GM23338 (cell line): ENCODE data around the gene GPR37L1. TPM values are rescaled to one million over a fixed set of nuclear protein-coding genes. Genes with fewer than 3 reads are reported as not detected.

Experiments used
- ATAC-seq: fragments of 200-7000 bp; cut with Tn5 transposase; 3 replicates; pipeline ENCODE4 v1.9.1; 2020
- DNase-seq: peaks from one replicate; pipeline ENCODE4 v3.0.0-alpha.2; 2015; ENCODE audit warnings: low spot score
- H2AFZ ChIP-seq: fragments of 200-600 bp; sonication (generic); 2 replicates; pipeline ENCODE4 v1.8.0; 2016; ENCODE audit warnings: antibody characterized with exemption, mild to moderate bottlenecking, moderate library complexity
- H3F3A ChIP-seq: fragments of 200-600 bp; sonication (generic); replicated peaks from 2 replicates; pipeline ENCODE4 v1.8.0; 2017; ENCODE audit warnings: antibody characterized with exemption, mixed run types, low read depth
- H3K27ac ChIP-seq: fragments of 200-600 bp; sonication (generic); 2 replicates; pipeline ENCODE4 v1.6.1; 2016; ENCODE audit warnings: low read depth
- H3K27me3 ChIP-seq: fragments of 200-600 bp; sonication (generic); 2 replicates; pipeline ENCODE4 v1.8.0; 2016; ENCODE audit warnings: mild to moderate bottlenecking, mixed run types, moderate library complexity; ENCODE audit not compliant: insufficient read depth
- H3K36me3 ChIP-seq: fragments of 200-600 bp; sonication (generic); 2 replicates; pipeline ENCODE4 v1.8.0; 2016; ENCODE audit warnings: mild to moderate bottlenecking; ENCODE audit not compliant: insufficient read depth
- H3K4me1 ChIP-seq: fragments of 200-600 bp; sonication (generic); 2 replicates; pipeline ENCODE4 v1.8.0; 2016; ENCODE audit warnings: mild to moderate bottlenecking, moderate library complexity; ENCODE audit not compliant: insufficient read depth
- H3K4me2 ChIP-seq: fragments of 200-600 bp; sonication (generic); 2 replicates; pipeline ENCODE4 v1.7.1; 2017; ENCODE audit warnings: mixed run types
- H3K4me3 ChIP-seq: fragments of 200-600 bp; sonication (generic); 2 replicates; pipeline ENCODE4 v1.6.1; 2016; ENCODE audit warnings: mixed run types
- H3K79me2 ChIP-seq: fragments of 200-600 bp; sonication (generic); replicated peaks from 2 replicates; pipeline ENCODE4 v1.8.0; 2017; ENCODE audit warnings: mild to moderate bottlenecking; ENCODE audit not compliant: insufficient read depth
- H3K9me2 ChIP-seq: fragments of 200-600 bp; sonication (generic); 2 replicates; pipeline ENCODE4 v1.8.0; 2017; ENCODE audit not compliant: insufficient read depth
- H4K20me1 ChIP-seq: fragments of 200-600 bp; sonication (generic); replicated peaks from 2 replicates; pipeline ENCODE4 v1.8.0; 2017; ENCODE audit warnings: mild to moderate bottlenecking; ENCODE audit not compliant: insufficient read depth
- H3K27ac Mint-ChIP-seq: 2 replicates; pipeline ENCODE4 v1.8.0; 2020; ENCODE audit warnings: inconsistent platforms, mild to moderate bottlenecking, moderate library complexity, mixed read lengths
- H3K27me3 Mint-ChIP-seq: 3 replicates; pipeline ENCODE4 v1.8.0; 2022; ENCODE audit warnings: low read depth, mild to moderate bottlenecking, moderate library complexity, mixed read lengths, inconsistent platforms; ENCODE audit not compliant: insufficient read depth, poor library complexity
- H3K36me3 Mint-ChIP-seq: 3 replicates; pipeline ENCODE4 v1.8.0; 2021; ENCODE audit warnings: low read depth, mild to moderate bottlenecking, inconsistent platforms, moderate library complexity, mixed read lengths
- H3K4me1 Mint-ChIP-seq: 3 replicates; pipeline ENCODE4 v1.8.0; 2020; ENCODE audit warnings: mild to moderate bottlenecking, inconsistent platforms, mixed read lengths
- H3K4me3 Mint-ChIP-seq: 3 replicates; pipeline ENCODE4 v1.8.0; 2021; ENCODE audit warnings: moderate library complexity, mild to moderate bottlenecking, inconsistent platforms, mixed read lengths
- H3K9me3 Mint-ChIP-seq: 3 replicates; pipeline ENCODE4 v1.8.0; 2020; ENCODE audit warnings: moderate library complexity, mild to moderate bottlenecking, inconsistent platforms, mixed read lengths
- CREB1 ChIP-seq: fragments of 250-450 bp; sonication (Bioruptor Pico); IDR thresholded peaks from 2 replicates; pipeline ENCODE4 v1.5.0; 2020; ENCODE audit warnings: low read depth, mild to moderate bottlenecking, moderate library complexity
- ETS1 ChIP-seq: IDR thresholded peaks from 2 replicates; pipeline ENCODE4 v1.6.1; 2016; ENCODE audit warnings: antibody characterized with exemption
- EZH2 ChIP-seq: fragments of 200-600 bp; sonication (generic); IDR thresholded peaks from one replicate; pipeline ENCODE4 v1.8.0; 2017; ENCODE audit warnings: antibody characterized with exemption, mild to moderate bottlenecking, low read depth; ENCODE audit not compliant: unreplicated experiment
- JUNB ChIP-seq: IDR thresholded peaks from one replicate; pipeline ENCODE4 v1.6.1; 2016; ENCODE audit warnings: antibody characterized with exemption; ENCODE audit not compliant: unreplicated experiment
- POLR2AphosphoS5 ChIP-seq: IDR thresholded peaks from 2 replicates; pipeline ENCODE4 v1.6.1; 2016; ENCODE audit warnings: antibody characterized with exemption, low read depth
- REST ChIP-seq: IDR thresholded peaks from one replicate; pipeline ENCODE4 v1.6.1; 2018; ENCODE audit warnings: antibody characterized with exemption; ENCODE audit not compliant: unreplicated experiment
- STAT1 ChIP-seq: IDR thresholded peaks from one replicate; pipeline ENCODE4 v1.6.1; 2016; ENCODE audit warnings: antibody characterized with exemption; ENCODE audit not compliant: unreplicated experiment
- polyA plus RNA-seq: library from polyadenylated mRNA; unstranded; fragments of >200 nt; fragmentation: Nextera tagmentation; extraction: Ambion mirVana; gene quantifications from 2 replicates; pipeline ENCODE4 v1.2.1, GENCODE V29; 2016
- total RNA-seq: library from RNA; depleted of rRNA; stranded (reverse); fragments of >200 nt; shearing (Covaris generic); gene quantifications from 2 replicates; pipeline ENCODE4 v1.2.3, GENCODE V29; 2014
- TF ChIP-seq, protein P1 (sequence below), 2 experiments: fragments of 200-600 bp in 1 of 2; sonication (generic) in 1 of 2; conservative IDR thresholded peaks; 2 replicates each; pipeline versions ENCODE4 v1.5.1 to v1.6.1; 2016 to 2017; ENCODE audit warnings: antibody characterized with exemption in 2 of 2, low read depth in 2 of 2, mild to moderate bottlenecking in 2 of 2, moderate library complexity in 1 of 2

The GPR37L1 gene
- total and polyA plus RNA-seq, 2 experiments from 2014 or later: 0.08 to 0.21 TPM

DNA sequence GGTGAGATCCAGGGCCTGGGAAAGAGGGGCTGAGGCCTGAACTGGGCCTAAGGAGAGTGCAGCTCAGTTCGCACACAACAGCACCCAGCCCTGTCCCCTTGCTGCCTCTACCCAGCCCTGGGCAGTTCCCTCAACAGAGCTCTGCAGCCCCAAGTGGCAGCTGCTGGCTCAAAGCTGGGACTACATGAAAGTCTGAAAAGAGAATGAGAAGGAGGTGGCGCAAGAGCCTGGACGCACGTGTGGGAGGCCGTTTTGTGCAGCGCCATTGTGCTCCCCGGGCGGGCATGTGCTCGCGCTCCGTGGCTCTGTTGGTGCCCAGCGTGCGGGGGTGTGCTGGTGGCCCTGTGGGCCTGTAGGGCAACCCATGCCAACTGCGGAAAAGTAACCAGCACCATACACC, 10.3 kb downstream of the GPR37L1 start (continued):
- no peak for TF ChIP-seq REST
- TF ChIP-seq, protein P1, sequence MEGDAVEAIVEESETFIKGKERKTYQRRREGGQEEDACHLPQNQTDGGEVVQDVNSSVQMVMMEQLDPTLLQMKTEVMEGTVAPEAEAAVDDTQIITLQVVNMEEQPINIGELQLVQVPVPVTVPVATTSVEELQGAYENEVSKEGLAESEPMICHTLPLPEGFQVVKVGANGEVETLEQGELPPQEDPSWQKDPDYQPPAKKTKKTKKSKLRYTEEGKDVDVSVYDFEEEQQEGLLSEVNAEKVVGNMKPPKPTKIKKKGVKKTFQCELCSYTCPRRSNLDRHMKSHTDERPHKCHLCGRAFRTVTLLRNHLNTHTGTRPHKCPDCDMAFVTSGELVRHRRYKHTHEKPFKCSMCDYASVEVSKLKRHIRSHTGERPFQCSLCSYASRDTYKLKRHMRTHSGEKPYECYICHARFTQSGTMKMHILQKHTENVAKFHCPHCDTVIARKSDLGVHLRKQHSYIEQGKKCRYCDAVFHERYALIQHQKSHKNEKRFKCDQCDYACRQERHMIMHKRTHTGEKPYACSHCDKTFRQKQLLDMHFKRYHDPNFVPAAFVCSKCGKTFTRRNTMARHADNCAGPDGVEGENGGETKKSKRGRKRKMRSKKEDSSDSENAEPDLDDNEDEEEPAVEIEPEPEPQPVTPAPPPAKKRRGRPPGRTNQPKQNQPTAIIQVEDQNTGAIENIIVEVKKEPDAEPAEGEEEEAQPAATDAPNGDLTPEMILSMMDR (conservative IDR thresholded peaks at IDR 0.05; ENCODE audit: low read depth in 2 of 2): no peak
- TF ChIP-seq EZH2: no peak
- TF ChIP-seq ETS1: no peak
- no peak for TF ChIP-seq CREB1 (CRISPR knock-in tag)
- TF ChIP-seq JUNB: no peak
- no peak for TF ChIP-seq STAT1
- no peak for TF ChIP-seq POLR2AphosphoS5

DNA sequence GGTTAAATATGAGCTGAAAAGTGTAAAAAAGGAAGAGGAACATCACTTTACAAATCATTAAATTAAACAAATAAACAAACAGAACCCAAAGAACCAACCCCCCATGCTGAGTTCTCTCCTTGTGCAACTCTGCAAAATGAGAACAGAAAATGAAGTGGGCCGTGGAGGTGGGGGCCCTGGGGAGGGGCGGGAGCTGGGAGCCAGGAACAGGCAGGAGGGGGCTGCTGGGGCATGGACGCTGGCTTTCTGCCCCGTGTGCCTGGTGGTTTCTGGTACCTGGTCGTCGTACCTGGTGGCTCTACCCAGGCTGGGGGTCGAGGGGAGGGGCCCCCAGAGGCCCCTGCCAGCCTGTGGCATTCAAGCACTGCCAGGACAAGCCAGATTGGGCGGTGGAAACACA, 10.8 kb downstream of the GPR37L1 start:
- ATAC-seq: no peak
- Histone ChIP-seq H3K79me2 (peaks cover 5% of the 10 kb centered on the region; the same call in 1 of the 2 replicates), H3K4me1 (peaks cover 4% of the 10 kb centered on the region; the same call in 1 of the 2 replicates), H3K9me2 (no peaks in the 10 kb centered on the region), H2AFZ (no peak overlapping the region), H3F3A (peaks cover 9% of the 10 kb centered on the region; the same call in 1 of the 2 replicates), H3K27ac (no peak overlapping the region), H3K4me2 (no peak overlapping the region), H3K4me3 (no peak overlapping the region), H4K20me1 (no peaks in the 10 kb centered on the region; the same call in 1 of the 2 replicates), H3K36me3 (no peaks in the 10 kb centered on the region; the same call in 1 of the 2 replicates), H3K27me3 (no peaks in the 10 kb centered on the region)
- peaks cover 6% of the 10 kb centered on the region for H3K27me3 Mint-ChIP-seq
- no peak overlapping the region for H3K4me3 Mint-ChIP-seq
- H3K27ac Mint-ChIP-seq: no peak overlapping the region
- TF ChIP-seq, protein P1 (conservative IDR thresholded peaks at IDR 0.05; ENCODE audit: low read depth in 2 of 2): no peak
- TF ChIP-seq JUNB (no peak), REST (no peak), ETS1 (no peak)
- no peak for DNase-seq
- peaks cover 21% of the 10 kb centered on the region for H3K4me1 Mint-ChIP-seq
- no peaks in the 10 kb centered on the region for H3K9me3 Mint-ChIP-seq
- peaks cover 35% of the 10 kb centered on the region for H3K36me3 Mint-ChIP-seq
